ENCODE data around the gene ADCY10. TPM values are rescaled to one million over a fixed set of nuclear protein-coding genes. Genes with fewer than 3 reads are reported as not detected.
A peak's percentile ranks its signal among the peaks of the same experiment; 100 is the strongest.

ADCY10 gene
- total RNA-seq, 2 donors from 2014 or later = 0.35 TPM; not detected in 1

DNA sequence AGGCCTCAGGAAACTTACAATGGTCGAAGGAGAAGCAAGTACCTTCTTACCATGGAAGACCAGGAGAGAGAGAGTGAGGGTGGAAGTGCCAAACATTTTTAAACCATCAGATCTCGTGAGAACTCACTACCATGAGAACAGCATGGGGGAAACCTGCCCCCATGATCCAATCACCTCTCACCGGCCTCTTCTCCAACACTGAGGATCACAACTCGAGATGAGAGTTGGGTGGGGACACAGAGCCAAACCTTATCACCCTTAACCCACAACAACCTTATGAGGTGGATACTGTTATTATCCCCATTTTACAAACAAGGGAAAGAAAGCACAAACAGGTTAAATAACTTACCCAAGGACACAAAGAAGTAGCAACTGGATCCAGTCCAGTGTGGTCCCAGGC is 111.7 kb downstream of the ADCY10 start:
- Histone ChIP-seq H3K27ac (no peak overlapping the region), H3K9me3 (no peaks in the 10 kb centered on the region), H3K27me3 (no peaks in the 10 kb centered on the region), H3K4me3 (no peak overlapping the region), H3K4me1 (peaks cover 0 to 15% of the 10 kb centered on the region in 2 donors), H3K36me3 (no peaks in the 10 kb centered on the region)
- TF ChIP-seq, protein P1, sequence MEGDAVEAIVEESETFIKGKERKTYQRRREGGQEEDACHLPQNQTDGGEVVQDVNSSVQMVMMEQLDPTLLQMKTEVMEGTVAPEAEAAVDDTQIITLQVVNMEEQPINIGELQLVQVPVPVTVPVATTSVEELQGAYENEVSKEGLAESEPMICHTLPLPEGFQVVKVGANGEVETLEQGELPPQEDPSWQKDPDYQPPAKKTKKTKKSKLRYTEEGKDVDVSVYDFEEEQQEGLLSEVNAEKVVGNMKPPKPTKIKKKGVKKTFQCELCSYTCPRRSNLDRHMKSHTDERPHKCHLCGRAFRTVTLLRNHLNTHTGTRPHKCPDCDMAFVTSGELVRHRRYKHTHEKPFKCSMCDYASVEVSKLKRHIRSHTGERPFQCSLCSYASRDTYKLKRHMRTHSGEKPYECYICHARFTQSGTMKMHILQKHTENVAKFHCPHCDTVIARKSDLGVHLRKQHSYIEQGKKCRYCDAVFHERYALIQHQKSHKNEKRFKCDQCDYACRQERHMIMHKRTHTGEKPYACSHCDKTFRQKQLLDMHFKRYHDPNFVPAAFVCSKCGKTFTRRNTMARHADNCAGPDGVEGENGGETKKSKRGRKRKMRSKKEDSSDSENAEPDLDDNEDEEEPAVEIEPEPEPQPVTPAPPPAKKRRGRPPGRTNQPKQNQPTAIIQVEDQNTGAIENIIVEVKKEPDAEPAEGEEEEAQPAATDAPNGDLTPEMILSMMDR (IDR thresholded peaks at IDR 0.05) = no peak
- no peak for DNase-seq (ENCODE audit: low spot score)

DNA sequence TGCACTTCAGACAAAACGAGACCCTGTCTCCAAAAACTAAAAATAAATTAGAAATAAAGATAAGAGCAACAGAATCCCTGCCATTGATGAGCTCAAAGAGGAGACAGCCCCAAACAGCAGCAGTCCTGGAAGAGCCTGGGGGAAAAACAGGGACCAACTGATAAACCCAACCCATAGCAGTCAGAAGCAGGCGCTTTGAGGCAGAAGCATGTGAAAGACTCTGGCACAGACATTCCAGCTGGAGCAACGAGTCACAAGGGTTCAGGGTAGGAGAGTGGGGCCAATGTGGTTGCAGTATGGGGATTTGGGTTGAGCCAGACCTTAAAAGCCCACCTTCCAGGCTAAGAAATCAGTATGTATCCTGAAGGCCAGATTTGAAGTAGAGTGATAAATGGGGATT is 113.7 kb downstream of the ADCY10 start:
- TF ChIP-seq, protein P1 (IDR thresholded peaks at IDR 0.05) = no peak
- H3K4me1 ChIP-seq = peaks cover 0 to 35% of the 10 kb centered on the region in 2 donors
- H3K27me3 ChIP-seq = no peaks in the 10 kb centered on the region
- no peaks in the 10 kb centered on the region for H3K9me3 ChIP-seq
- H3K4me3 ChIP-seq = no peak overlapping the region
- no peak for DNase-seq (ENCODE audit: low spot score)
- H3K36me3 ChIP-seq = no peaks in the 10 kb centered on the region
- H3K27ac ChIP-seq = peak overlapping the region in 1 of 2 donors; percentile 6

DNA sequence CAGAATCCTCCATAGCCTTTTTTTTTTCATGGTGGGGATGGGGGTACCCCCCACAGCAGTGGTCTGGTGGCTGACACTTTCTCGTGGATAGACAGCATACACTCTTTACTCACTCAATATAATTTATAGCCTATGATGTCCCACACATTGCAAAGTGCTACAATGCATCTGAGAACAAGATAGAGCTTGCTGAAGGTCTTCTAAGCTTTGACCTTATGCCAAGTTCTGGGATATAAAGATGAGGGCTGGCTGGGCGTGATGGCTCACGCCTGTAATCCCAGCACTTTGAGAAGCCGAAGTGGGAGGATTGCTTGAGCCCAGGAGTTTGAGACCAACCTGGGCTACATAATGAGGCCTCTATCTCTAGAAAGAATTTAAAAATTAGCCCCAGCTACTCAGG is 114.2 kb downstream of the ADCY10 start:
- Histone ChIP-seq H3K36me3 (no peaks in the 10 kb centered on the region), H3K27ac (no peak overlapping the region), H3K4me1 (peaks cover 0 to 40% of the 10 kb centered on the region in 2 donors), H3K9me3 (no peaks in the 10 kb centered on the region), H3K27me3 (no peaks in the 10 kb centered on the region), H3K4me3 (no peak overlapping the region)
- TF ChIP-seq, protein P1 (IDR thresholded peaks at IDR 0.05) = no peak
- DNase-seq (ENCODE audit: low spot score) = no peak

DNA sequence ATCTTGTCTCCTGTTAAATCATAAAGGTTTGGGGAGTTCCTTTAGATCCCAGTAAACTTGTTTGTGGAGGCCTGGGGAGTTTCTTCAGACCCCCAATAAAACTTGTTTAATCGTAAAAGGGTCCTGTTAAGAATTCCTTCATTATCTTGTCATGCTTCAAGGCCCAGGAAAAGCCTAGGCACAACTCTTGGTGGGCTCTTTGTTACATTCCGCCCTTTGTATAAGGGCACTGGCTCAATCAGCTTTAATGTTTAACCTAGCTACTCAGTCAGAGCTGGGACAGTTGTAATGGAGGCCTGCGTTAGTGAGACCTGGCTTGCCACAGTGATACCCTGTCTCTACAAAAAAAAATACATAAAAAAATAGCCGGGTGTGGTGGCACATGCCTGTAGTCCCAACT is 115.0 kb downstream of the ADCY10 start:
- Histone ChIP-seq H3K4me1 (peaks cover 0 to 40% of the 10 kb centered on the region in 2 donors), H3K36me3 (no peaks in the 10 kb centered on the region), H3K27me3 (no peaks in the 10 kb centered on the region), H3K9me3 (no peaks in the 10 kb centered on the region), H3K4me3 (no peak overlapping the region), H3K27ac (no peak overlapping the region)
- TF ChIP-seq, protein P1 (IDR thresholded peaks at IDR 0.05) = no peak
- DNase-seq (ENCODE audit: low spot score) = no peak

DNA sequence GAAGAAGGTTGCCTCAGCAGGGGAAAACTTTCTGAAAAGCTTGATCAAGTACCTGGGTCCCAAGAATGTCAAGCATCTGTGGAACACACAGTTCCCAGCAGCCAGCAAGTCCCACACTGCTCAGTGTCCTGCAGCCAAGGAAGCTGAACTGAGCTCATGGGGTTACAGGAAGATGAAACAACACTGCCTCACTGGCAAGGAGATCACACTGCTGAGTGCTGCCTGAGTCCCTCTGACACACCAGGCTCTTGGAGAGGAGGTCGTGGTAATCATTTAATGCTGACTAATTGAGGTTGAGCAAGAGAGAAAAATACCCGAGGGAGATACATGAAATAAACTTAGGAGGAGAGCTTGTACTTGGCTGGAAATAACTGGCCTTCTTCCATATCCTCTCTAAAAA is 116.9 kb downstream of the ADCY10 start:
- peak; percentile 93 for DNase-seq (ENCODE audit: low spot score)
- no peaks in the 10 kb centered on the region for H3K9me3 ChIP-seq
- H3K4me1 ChIP-seq = peaks cover 0 to 35% of the 10 kb centered on the region in 2 donors
- H3K27ac ChIP-seq = peak overlapping the region; percentile 44 to 64
- no peaks in the 10 kb centered on the region for H3K27me3 ChIP-seq
- H3K36me3 ChIP-seq = no peaks in the 10 kb centered on the region
- no peak overlapping the region for H3K4me3 ChIP-seq
- TF ChIP-seq, protein P1 (IDR thresholded peaks at IDR 0.05) = no peak

All from right atrium auricular region (tissue), 2 donors.